ENCODE data around the gene MED13L. TPM values are rescaled to one million over a fixed set of nuclear protein-coding genes. Genes with fewer than 3 reads are reported as not detected.

The MED13L gene
- total RNA-seq, 1 donor from 2014 or later, result 89.0 TPM

DNA sequence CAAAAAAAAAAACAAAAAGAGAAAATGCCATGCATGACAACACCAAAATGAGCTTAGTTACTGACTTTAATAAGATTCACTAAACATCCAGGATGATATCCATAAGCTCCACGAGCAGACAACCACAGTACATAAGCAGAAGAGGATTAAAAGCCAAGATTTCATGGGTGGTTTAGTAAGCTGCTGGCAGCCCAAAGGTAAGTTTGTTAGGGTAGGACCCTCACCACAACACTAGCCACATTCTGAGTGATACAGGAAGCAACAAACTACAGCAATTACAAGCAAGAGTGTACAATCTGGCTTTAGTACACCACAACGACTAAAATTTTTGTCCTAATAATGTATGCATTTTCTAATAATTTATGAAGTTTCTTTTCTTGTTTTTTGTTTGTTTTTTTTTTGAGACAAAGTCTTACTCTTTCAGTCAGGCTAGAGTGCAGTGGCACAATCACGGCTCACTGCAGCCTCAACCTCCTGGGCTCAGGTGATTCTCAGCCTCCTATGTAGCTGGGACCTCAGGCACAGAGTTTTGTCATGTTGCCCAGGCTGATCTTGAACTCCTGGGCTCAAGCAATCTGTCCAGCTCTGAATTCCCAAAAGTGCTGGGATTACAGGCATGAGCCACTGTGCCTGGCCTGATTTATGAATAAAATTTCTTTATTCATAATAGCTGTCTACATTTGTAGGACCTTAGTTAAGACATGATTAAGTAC, 221.4 kb downstream of the MED13L start:
- H3K27ac Mint-ChIP-seq (ENCODE audit: unreplicated experiment), result no peak overlapping the region
- no peak for DNase-seq (ENCODE audit: low read depth, low spot score)
- no peaks in the 10 kb centered on the region for H3K27me3 Mint-ChIP-seq (ENCODE audit: low read depth)
- TF ChIP-seq CTCF (conservative IDR thresholded peaks at IDR 0.05), result no peak
- H3K4me1 Mint-ChIP-seq, result peaks cover 24% of the 10 kb centered on the region
- H3K4me3 Mint-ChIP-seq, result no peak overlapping the region
- no peaks in the 10 kb centered on the region for H3K9me3 Mint-ChIP-seq
- H3K36me3 Mint-ChIP-seq (ENCODE audit: low read depth), result no peaks in the 10 kb centered on the region

- Mint-ChIP-seq H3K27ac (ENCODE audit: unreplicated experiment) (peak overlapping the region; percentile 50), H3K9me3 (no peaks in the 10 kb centered on the region), H3K4me3 (no peak overlapping the region)
Measured at GRCh38 chr12:116054280-116054679, 223.2 kb downstream of the MED13L start.

GRCh38 chr12:116053479-116054200, 223.9 kb downstream of the MED13L start:
- no peak for DNase-seq (ENCODE audit: low read depth, low spot score)
- no peak overlapping the region for H3K4me3 Mint-ChIP-seq
- no peak for TF ChIP-seq CTCF (conservative IDR thresholded peaks at IDR 0.05)
- H3K27ac Mint-ChIP-seq (ENCODE audit: unreplicated experiment), result peak overlapping the region; percentile 50
- H3K4me1 Mint-ChIP-seq, result peaks cover 32% of the 10 kb centered on the region
- no peaks in the 10 kb centered on the region for H3K36me3 Mint-ChIP-seq (ENCODE audit: low read depth)
- no peaks in the 10 kb centered on the region for H3K9me3 Mint-ChIP-seq
- H3K27me3 Mint-ChIP-seq (ENCODE audit: low read depth), result no peaks in the 10 kb centered on the region

More at GRCh38 chr12:116054280-116054679, 223.2 kb downstream of the MED13L start:
- peaks cover 28% of the 10 kb centered on the region for H3K4me1 Mint-ChIP-seq
- DNase-seq (ENCODE audit: low read depth, low spot score), result no peak
- no peak for TF ChIP-seq CTCF (conservative IDR thresholded peaks at IDR 0.05)
- no peaks in the 10 kb centered on the region for H3K36me3 Mint-ChIP-seq (ENCODE audit: low read depth)
- H3K27me3 Mint-ChIP-seq (ENCODE audit: low read depth), result no peaks in the 10 kb centered on the region

DNA sequence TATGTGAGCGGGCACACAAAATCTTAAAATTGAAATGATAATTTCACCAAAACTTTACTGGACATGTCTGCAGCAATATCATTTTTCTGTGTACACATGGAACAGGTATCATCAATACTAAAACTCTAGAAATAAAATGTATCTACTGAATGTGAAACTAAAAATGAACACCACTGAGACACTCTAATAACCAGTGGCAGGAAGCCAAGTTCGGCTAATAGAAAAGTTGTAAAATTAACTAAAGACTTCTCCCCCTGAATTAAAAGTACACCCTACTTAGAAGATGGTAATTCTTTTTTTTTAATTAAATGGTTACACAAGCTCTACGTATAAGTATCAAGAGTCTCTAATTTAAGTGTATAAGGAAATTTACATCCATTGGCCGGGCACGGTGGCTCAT, 227.2 kb downstream of the MED13L start:
- peaks cover 38% of the 10 kb centered on the region for H3K4me1 Mint-ChIP-seq
- no peaks in the 10 kb centered on the region for H3K27me3 Mint-ChIP-seq (ENCODE audit: low read depth)
- no peak for TF ChIP-seq CTCF (conservative IDR thresholded peaks at IDR 0.05)
- no peaks in the 10 kb centered on the region for H3K9me3 Mint-ChIP-seq
- H3K36me3 Mint-ChIP-seq (ENCODE audit: low read depth), result no peaks in the 10 kb centered on the region
- no peak overlapping the region for H3K4me3 Mint-ChIP-seq
- no peak overlapping the region for H3K27ac Mint-ChIP-seq (ENCODE audit: unreplicated experiment)
- DNase-seq (ENCODE audit: low read depth, low spot score), result no peak

DNA sequence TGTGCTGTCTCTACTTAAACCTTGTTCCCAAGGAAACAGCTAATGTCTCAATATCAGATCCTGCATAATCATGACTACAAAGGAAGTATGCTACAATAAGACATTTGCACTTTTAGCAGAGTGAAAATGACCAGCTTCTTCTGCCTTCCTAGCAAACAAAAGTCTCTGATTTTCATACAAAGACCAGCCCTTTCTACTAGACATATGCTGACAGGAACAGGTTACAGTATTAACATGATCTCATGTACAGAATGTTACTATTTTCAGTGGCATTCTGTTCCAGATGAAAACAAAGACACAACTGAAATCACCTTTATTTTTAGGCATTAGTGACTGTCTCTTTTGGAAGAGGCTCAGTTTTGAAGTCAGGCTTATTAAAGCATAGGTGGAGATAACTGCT, 228.6 kb downstream of the MED13L start:
- Mint-ChIP-seq H3K27ac (ENCODE audit: unreplicated experiment) (no peak overlapping the region), H3K4me1 (peaks cover 37% of the 10 kb centered on the region), H3K4me3 (no peak overlapping the region), H3K36me3 (ENCODE audit: low read depth) (no peaks in the 10 kb centered on the region), H3K27me3 (ENCODE audit: low read depth) (no peaks in the 10 kb centered on the region), H3K9me3 (no peaks in the 10 kb centered on the region)
- no peak for TF ChIP-seq CTCF (conservative IDR thresholded peaks at IDR 0.05)
- no peak for DNase-seq (ENCODE audit: low read depth, low spot score)

All from neural crest cell (in vitro differentiated cells).